GM21528 (cell line): ENCODE measurements around the gene PNKD.

Source experiments
- ATAC-seq: cut with Tn5 transposase; IDR thresholded peaks from one replicate; pipeline ENCODE4 v1.9.1; 2021; ENCODE audit warnings: mild to moderate bottlenecking, moderate library complexity; ENCODE audit not compliant: unreplicated experiment, low FRiP score

PNKD gene

GRCh38 chr2:218256612-218257350 is 13.5 kb upstream of the PNKD start:
- no peak for ATAC-seq

GRCh38 chr2:218257390-218257981 is 12.8 kb upstream of the PNKD start:
- ATAC-seq: peak; percentile 83

- no peak for ATAC-seq
Measured at GRCh38 chr2:218259099-218259961, 11.0 kb upstream of the PNKD start.

- ATAC-seq: no peak
Measured at GRCh38 chr2:218260166-218260565, 10.2 kb upstream of the PNKD start.

- ATAC-seq: no peak
Measured at GRCh38 chr2:218260742-218261422, 9.4 kb upstream of the PNKD start, which contains the start of gene GPBAR1. Gene GPBAR1, plus strand, starts transcription at chr2:218261015. Its CDS starts 1,710 bp downstream, at chr2:218262725.

- no peak for ATAC-seq
Measured at GRCh38 chr2:218261423-218262236, 8.7 kb upstream of the PNKD start.

GRCh38 chr2:218262237-218262600 is 8.1 kb upstream of the PNKD start:
- ATAC-seq: no peak

GRCh38 chr2:218262631-218263586 is 7.4 kb upstream of the PNKD start:
- ATAC-seq: no peak

- no peak for ATAC-seq
Measured at GRCh38 chr2:218263817-218264641, 6.3 kb upstream of the PNKD start.

- no peak for ATAC-seq
Measured at GRCh38 chr2:218264773-218265561, 5.4 kb upstream of the PNKD start.

GRCh38 chr2:218265626-218266025 is 4.7 kb upstream of the PNKD start:
- ATAC-seq: no peak

GRCh38 chr2:218266316-218266979 is 3.9 kb upstream of the PNKD start:
- no peak for ATAC-seq

- no peak for ATAC-seq
Measured at GRCh38 chr2:218267259-218267658, 3.1 kb upstream of the PNKD start.

- peak; percentile 2 for ATAC-seq
Measured at GRCh38 chr2:218270721-218271486, 585 bp downstream of the PNKD start.

- ATAC-seq: no peak
Measured at GRCh38 chr2:218271487-218271797, 1.1 kb downstream of the PNKD start.

GRCh38 chr2:218271865-218272530 is 1.7 kb downstream of the PNKD start:
- ATAC-seq: no peak
